CD4-positive, alpha-beta T cell treated with Interferon gamma for 1 hour (primary cell): ENCODE measurements around the gene GYS1.
A peak's percentile ranks its signal among the peaks of the same experiment; 100 is the strongest.

ENCODE experiments used
- DNase-seq: peaks from one replicate; pipeline ENCODE4 v3.0.0-alpha.2; 2020

The GYS1 gene

GRCh38 chr19:48962849-48963165 lies 30.3 kb downstream of the GYS1 start:
- no peak for DNase-seq

- peak; percentile 74 for DNase-seq
Observed at GRCh38 chr19:48962029-48962848, 30.9 kb downstream of the GYS1 start.

GRCh38 chr19:48961673-48962028 lies 31.5 kb downstream of the GYS1 start:
- DNase-seq: no peak

- DNase-seq: no peak
Observed at GRCh38 chr19:48961051-48961649, 32.0 kb downstream of the GYS1 start.

- no peak for DNase-seq
Observed at GRCh38 chr19:48959341-48960239, 33.5 kb downstream of the GYS1 start.

- no peak for DNase-seq
Observed at GRCh38 chr19:48958006-48958405, 35.1 kb downstream of the GYS1 start.

GRCh38 chr19:48955308-48955958 lies 37.7 kb downstream of the GYS1 start:
- no peak for DNase-seq

- peak; percentile 86 for DNase-seq
Observed at GRCh38 chr19:48954595-48955307, 38.4 kb downstream of the GYS1 start, which contains the start of gene BAX. Gene BAX (plus strand): TSS chr19:48954875. CDS start chr19:48954929, 54 bp downstream.

GRCh38 chr19:48953990-48954594 lies 39.0 kb downstream of the GYS1 start:
- no peak for DNase-seq

- no peak for DNase-seq
Observed at GRCh38 chr19:48953141-48953540, 40.0 kb downstream of the GYS1 start.

GRCh38 chr19:48950830-48951519 lies 42.1 kb downstream of the GYS1 start:
- DNase-seq: no peak

GRCh38 chr19:48950159-48950558 lies 43.0 kb downstream of the GYS1 start:
- DNase-seq: no peak

GRCh38 chr19:48947258-48947542 lies 45.9 kb downstream of the GYS1 start:
- DNase-seq: no peak

GRCh38 chr19:48946463-48947257 lies 46.4 kb downstream of the GYS1 start:
- no peak for DNase-seq

- no peak for DNase-seq
Observed at GRCh38 chr19:48945817-48946216, 47.3 kb downstream of the GYS1 start.

GRCh38 chr19:48945415-48945814 lies 47.7 kb downstream of the GYS1 start:
- no peak for DNase-seq

- no peak for DNase-seq
Observed at GRCh38 chr19:48943081-48943480, 50.0 kb downstream of the GYS1 start.

GRCh38 chr19:48940902-48941301 lies 52.2 kb downstream of the GYS1 start:
- DNase-seq: no peak

GRCh38 chr19:48938256-48938655 lies 54.9 kb downstream of the GYS1 start:
- DNase-seq: no peak

GRCh38 chr19:48935864-48936263 lies 57.2 kb downstream of the GYS1 start:
- DNase-seq: no peak

- DNase-seq: no peak
Observed at GRCh38 chr19:48934837-48935236, 58.3 kb downstream of the GYS1 start.
